Ovary (tissue), 10 donors: ENCODE data around the gene PELO. TPM values are rescaled to one million over a fixed set of nuclear protein-coding genes. Genes with fewer than 3 reads are reported as not detected.

Experiments used
- DNase-seq, 5 donors: peaks; one replicate each; pipeline ENCODE4 v3.0.0-alpha.2; 2019 to 2020
- H3K27ac ChIP-seq, 2 donors: fragments of 200-600 bp; one replicate each; pipeline versions ENCODE4 v1.5.1 to v1.8.0; 2019 to 2022
- H3K27me3 ChIP-seq: fragments of 200-600 bp; one replicate; pipeline ENCODE4 v1.8.0; 2022
- H3K36me3 ChIP-seq: fragments of 200-600 bp; sonication (generic); one replicate; pipeline ENCODE4 v1.5.1; 2019
- H3K4me1 ChIP-seq: one replicate; pipeline ENCODE4 v1.8.1; 2013; ENCODE audit warnings: mild to moderate bottlenecking, moderate library complexity; ENCODE audit not compliant: insufficient read depth
- H3K4me3 ChIP-seq: fragments of 200-600 bp; sonication (generic); one replicate; pipeline ENCODE4 v1.5.1; 2017
- H3K9me3 ChIP-seq, 2 donors: fragments of 200-600 bp in 1 of 2; sonication (generic) in 1 of 2; one replicate each; pipeline versions ENCODE4 v1.5.1 to v1.8.1; 2013 to 2019; ENCODE audit warnings: mild to moderate bottlenecking in 1 of 2, moderate library complexity in 1 of 2
- EP300 ChIP-seq: sonication (generic); formaldehyde crosslinking; IDR thresholded peaks from one replicate; pipeline ENCODE4 v1.6.1; 2017; ENCODE audit warnings: antibody characterized with exemption
- POLR2A ChIP-seq: fragments of 450-650 bp; IDR thresholded peaks from one replicate; pipeline ENCODE4 v1.6.1; 2017; ENCODE audit warnings: antibody characterized with exemption, mild to moderate bottlenecking, moderate library complexity
- WGBS, 3 donors: extraction: QIAGEN DNeasy Blood & Tissue Kit in 1 of 3; methylation state at CpG; one replicate each; pipeline versions ENCODE4 v1.1.5 to v1.1.7; 2013 to 2017; 5-methylcytosine and 5-hydroxymethylcytosine counted together
- intact Hi-C, 4 donors: fragments of 100-400 bp; cut with DNase I; formaldehyde crosslinking; loops; one replicate each; pipeline versions ENCODE4 v1.11.0 to v1.15.1; 2022 to 2023
- long read RNA-seq, 3 donors: library from polyadenylated mRNA in 2 of 3; unstranded in 2 of 3; transcript quantifications; one replicate each; pipeline ENCODE4 v2.0.0 and lab custom pipeline, GENCODE V29; 2021 to 2026
- polyA plus RNA-seq, 2 donors: library from polyadenylated mRNA; stranded (reverse); fragments of 200-250 nt in 1 of 2; fragments of 350-450 nt in 1 of 2; fragmentation: Illumina TruSeq in 1 of 2; extraction: RNeasy Lipid Tissue Mini Kit (QIAGEN cat#74804) in 1 of 2; gene quantifications; one replicate each; pipeline ENCODE4 v1.2.3, GENCODE V29; 2013 to 2014
- total RNA-seq, 7 donors: library from RNA; depleted of rRNA in 2 of 7; stranded (reverse); fragments of >200 nt in 2 of 7; fragmentation: NEBNext Ultra II Directional in 3 of 7; extraction: Animal tissue kit (Norgen Biotek cat#: 25700) in 3 of 7; gene quantifications; one replicate each; pipeline versions ENCODE4 v1.1.0 to v1.2.4, GENCODE V29; 2016 to 2023
- TF ChIP-seq, protein P1 (sequence below), 3 donors: fragments of 450-650 bp in 2 of 3; fragments of 200-600 bp in 1 of 3; IDR thresholded peaks; one replicate each; pipeline versions ENCODE4 v1.5.1 to v1.8.0; 2016 to 2022; ENCODE audit warnings: antibody characterized with exemption in 3 of 3, mild to moderate bottlenecking in 1 of 3
- donor health status: DM: no; HTN: no; CAD: no; lungs with moderate emphysema.
- donor health status: DM: no; HTN: no; CAD: no.
- donor health status: Bipolar disorder and iron deficiency.
- donor health status: DM: yes; HTN: yes; CAD: no.
- donor health status: DM: no; HTN: no; CAD: no.
- donor health status: DM: yes; HTN: yes; CAD: no.

PELO gene
- total RNA-seq (10 to 100 TPM in 6 of 7 donors, 1 to 10 TPM in 1; 7.9 to 19.0 (median 11.8) TPM), polyA plus RNA-seq (10 to 100 TPM in 1 of 2 donors, 1 to 10 TPM in 1; 6.3 to 18.4 TPM)
- long read RNA-seq, donor 1, full-length matches to known transcripts: 2 of 134 reads
- long read RNA-seq, donor 1, partial matches to known transcripts: 132 of 134 reads
- long read RNA-seq, donor 1, other reads (novel, unspliced or antisense): 0 of 134 reads
- long read RNA-seq, donor 2, partial matches to known transcripts: 34 of 34 reads
- long read RNA-seq, donor 2, other reads (novel, unspliced or antisense): 0 of 34 reads
- long read RNA-seq, donor 3, partial matches to known transcripts: 18 of 18 reads
- long read RNA-seq, donor 3, other reads (novel, unspliced or antisense): 0 of 18 reads

DNA sequence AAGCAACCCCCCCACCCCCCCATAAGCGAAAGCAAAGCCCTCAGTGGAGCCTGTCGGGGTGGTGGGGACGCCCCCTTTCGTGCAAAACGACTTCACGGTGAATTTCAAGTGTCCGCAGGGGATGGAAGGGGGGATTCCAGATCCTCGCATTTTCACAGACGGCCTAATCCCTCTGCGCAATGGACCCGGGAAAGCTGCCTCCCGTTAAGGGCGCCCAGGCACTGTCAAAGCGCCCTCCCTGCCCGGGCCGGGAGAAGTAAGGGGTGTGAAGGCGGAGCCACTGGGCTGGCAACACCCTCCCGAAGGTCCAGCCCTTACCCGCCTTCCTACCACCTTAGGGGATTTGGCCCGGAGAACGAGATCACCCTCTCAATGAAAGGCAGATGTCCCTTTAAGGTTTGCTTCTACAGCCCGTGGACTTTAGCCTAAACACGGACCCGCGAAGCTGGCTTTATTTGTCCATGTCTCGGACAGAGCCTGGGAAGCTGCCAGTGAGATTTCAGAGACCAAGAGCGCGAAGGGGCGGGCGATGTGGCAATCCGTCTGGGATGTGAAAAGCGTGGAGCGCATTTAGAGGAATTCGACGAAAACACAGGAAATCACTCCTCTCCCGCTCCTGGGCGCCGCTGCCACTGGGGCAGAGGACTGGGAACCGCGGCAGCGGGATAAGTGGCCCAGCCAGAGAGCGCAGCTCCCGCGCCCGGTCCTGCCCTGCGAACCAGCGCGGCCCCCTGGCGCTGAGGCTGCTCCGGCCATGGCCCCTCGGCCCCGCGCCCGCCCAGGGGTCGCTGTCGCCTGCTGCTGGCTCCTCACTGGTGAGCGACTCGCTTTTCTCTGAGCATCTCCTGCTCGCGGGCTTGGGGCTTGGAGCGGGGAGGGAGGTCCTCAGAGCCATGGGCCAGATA, at the start of gene PELO, which contains the start of gene ITGA1:
Gene PELO, plus strand, starts transcription at position 317 of the 905 bp plus-strand sequence. CDS start 12,479 bp downstream, outside the sequence.
Gene ITGA1, plus strand, starts transcription at position 317 of the 905 bp plus-strand sequence. Its CDS starts 438 bp downstream, at position 755.
- no peaks in the 10 kb centered on the region for H3K4me1 ChIP-seq
- TF ChIP-seq POLR2A: peak; percentile 30
- TF ChIP-seq EP300: no peak
- TF ChIP-seq, protein P1, sequence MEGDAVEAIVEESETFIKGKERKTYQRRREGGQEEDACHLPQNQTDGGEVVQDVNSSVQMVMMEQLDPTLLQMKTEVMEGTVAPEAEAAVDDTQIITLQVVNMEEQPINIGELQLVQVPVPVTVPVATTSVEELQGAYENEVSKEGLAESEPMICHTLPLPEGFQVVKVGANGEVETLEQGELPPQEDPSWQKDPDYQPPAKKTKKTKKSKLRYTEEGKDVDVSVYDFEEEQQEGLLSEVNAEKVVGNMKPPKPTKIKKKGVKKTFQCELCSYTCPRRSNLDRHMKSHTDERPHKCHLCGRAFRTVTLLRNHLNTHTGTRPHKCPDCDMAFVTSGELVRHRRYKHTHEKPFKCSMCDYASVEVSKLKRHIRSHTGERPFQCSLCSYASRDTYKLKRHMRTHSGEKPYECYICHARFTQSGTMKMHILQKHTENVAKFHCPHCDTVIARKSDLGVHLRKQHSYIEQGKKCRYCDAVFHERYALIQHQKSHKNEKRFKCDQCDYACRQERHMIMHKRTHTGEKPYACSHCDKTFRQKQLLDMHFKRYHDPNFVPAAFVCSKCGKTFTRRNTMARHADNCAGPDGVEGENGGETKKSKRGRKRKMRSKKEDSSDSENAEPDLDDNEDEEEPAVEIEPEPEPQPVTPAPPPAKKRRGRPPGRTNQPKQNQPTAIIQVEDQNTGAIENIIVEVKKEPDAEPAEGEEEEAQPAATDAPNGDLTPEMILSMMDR (IDR thresholded peaks at IDR 0.05): peak in 2 of 3 donors; percentile 34 to 43
- H3K36me3 ChIP-seq: no peaks in the 10 kb centered on the region
- peak within 1 kb of the TSS; percentile 60 for H3K4me3 ChIP-seq
- no peaks in the 10 kb centered on the region for H3K9me3 ChIP-seq
- 0 to 1% (median 0%) methylated on average over 59 to 61 of the region's 61 CpGs for WGBS, 3 donors
- no peaks in the 10 kb centered on the region for H3K27me3 ChIP-seq
- DNase-seq: peak; percentile 68 to 82 (median 76)
- peak within 1 kb of the TSS; percentile 79 to 88 for H3K27ac ChIP-seq
- intact Hi-C loops: loop anchor here in 1 of 4 donors (2.0 kb wide), 1 partner anchor 127 kb away; no protein-coding TSS in a partner anchor

- intact Hi-C loops: no loop called here
- no peak for DNase-seq
- Histone ChIP-seq H3K4me3 (no peak overlapping the region), H3K27me3 (no peaks in the 10 kb centered on the region), H3K4me1 (peaks cover 2% of the 10 kb centered on the region), H3K9me3 (no peaks in the 10 kb centered on the region), H3K36me3 (no peaks in the 10 kb centered on the region), H3K27ac (no peak overlapping the region)
- TF ChIP-seq POLR2A (no peak), EP300 (no peak)
- TF ChIP-seq, protein P1 (IDR thresholded peaks at IDR 0.05): no peak
Observed at GRCh38 chr5:52738095-52738506, 49.6 kb upstream of the PELO start.

- TF ChIP-seq EP300 (no peak), POLR2A (no peak)
- TF ChIP-seq, protein P1 (IDR thresholded peaks at IDR 0.05): no peak
- H3K4me1 ChIP-seq: peaks cover 2% of the 10 kb centered on the region
- H3K27me3 ChIP-seq: no peaks in the 10 kb centered on the region
- DNase-seq: no peak
- WGBS, 3 donors: 82 to 93% (median 89%) methylated on average over 2 of the region's 2 CpGs
- no peaks in the 10 kb centered on the region for H3K9me3 ChIP-seq
- no peaks in the 10 kb centered on the region for H3K36me3 ChIP-seq
- H3K27ac ChIP-seq: no peak overlapping the region
- H3K4me3 ChIP-seq: no peak overlapping the region
- intact Hi-C loops: no loop called here
Observed at GRCh38 chr5:52740007-52740406, 47.7 kb upstream of the PELO start.

GRCh38 chr5:52743012-52743411, 44.7 kb upstream of the PELO start:
- 76 to 87% (median 86%) methylated on average over 2 of the region's 2 CpGs for WGBS, 3 donors
- no peak overlapping the region for H3K27ac ChIP-seq
- no peak for DNase-seq
- no peak overlapping the region for H3K4me3 ChIP-seq
- TF ChIP-seq, protein P1 (IDR thresholded peaks at IDR 0.05): no peak
- no peak for TF ChIP-seq EP300
- no peak for TF ChIP-seq POLR2A
- no peaks in the 10 kb centered on the region for H3K27me3 ChIP-seq
- no peaks in the 10 kb centered on the region for H3K9me3 ChIP-seq
- intact Hi-C loops: no loop called here
- no peaks in the 10 kb centered on the region for H3K36me3 ChIP-seq
- peaks cover 2% of the 10 kb centered on the region for H3K4me1 ChIP-seq
